GM19240 (cell line): ENCODE measurements around the gene VDR.

Source experiments
- DNase-seq: peaks from one replicate; pipeline ENCODE4 v3.0.0; 2011; ENCODE audit warnings: low spot score; ENCODE audit not compliant: insufficient read length

VDR gene

DNA sequence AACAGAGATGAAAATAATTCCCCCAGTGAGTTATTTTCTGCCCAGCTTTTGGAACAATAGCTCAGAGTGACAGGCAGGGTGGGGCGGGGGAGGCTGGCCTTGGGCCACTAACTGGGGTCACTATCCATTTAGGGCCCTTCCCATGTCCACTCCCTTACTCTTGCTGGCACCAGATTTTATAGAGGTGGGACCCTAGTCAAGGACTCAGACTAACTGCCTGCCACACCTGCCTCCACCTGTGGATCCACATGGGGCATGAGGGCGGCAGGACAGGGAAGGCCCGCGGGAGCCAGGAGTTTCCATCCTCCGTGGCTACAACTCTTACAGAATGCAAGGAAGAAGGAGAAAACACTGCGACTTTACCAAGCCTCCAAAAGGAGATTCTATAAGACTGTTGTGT, 10.1 kb downstream of the VDR start:
- DNase-seq = no peak

DNA sequence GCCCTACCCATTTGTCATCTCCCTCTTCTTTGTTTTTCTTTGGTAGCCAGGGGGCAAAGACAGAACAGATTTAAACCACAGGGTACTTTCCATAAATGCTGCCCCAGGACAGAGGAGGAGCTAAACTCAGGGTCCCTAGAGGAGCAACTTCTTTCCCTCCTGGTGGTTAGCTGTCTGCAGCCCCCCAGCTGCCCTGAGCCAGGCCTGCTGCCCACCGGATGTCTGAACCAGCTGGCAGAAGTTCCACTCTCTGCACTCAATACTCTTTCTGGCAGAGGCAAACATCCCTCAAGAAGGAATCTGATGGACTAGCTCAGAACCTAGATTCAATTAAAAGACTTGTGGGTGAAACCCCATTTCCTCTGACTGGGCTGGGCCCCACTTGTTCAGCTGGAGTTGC, 10.7 kb downstream of the VDR start:
- DNase-seq = no peak

DNA sequence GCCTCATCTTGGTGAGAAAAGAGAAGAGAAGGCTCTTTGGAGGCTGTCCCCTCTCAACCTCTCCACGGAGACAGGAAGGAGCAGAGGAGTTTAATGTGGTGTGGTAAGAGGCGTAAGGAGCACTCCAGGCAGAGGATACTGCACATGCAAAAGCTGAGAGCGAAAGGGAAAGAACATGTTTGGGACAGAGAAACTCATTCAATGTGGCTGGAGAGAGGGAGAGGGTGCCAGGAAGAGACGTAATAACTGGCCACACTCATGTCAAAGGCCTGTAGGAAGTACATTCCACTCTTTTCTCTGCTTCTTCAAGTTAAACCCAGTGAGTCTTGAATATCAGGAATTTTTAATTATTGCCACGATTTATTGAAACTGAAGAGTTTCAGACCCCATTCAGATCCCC, 12.0 kb downstream of the VDR start:
- no peak for DNase-seq

DNA sequence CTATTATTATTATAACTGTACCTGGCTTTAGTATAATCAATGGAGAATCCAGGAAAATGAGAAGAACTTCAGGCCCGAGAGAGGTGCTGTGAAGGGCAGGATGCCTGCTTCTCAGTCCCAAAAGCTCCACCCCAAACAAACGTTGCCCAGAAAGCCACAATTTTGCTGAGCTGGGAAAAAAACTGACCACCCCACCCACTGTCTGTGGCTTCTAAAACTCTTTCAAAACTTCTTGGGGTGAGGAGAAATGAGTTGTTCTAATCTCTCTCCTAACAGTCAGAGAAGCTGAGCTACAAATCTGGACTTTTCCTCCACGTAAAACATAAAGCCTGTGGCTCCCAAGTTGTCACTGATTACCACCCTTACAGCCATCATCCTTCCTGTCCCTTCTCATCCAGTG, 13.4 kb downstream of the VDR start:
- no peak for DNase-seq

DNA sequence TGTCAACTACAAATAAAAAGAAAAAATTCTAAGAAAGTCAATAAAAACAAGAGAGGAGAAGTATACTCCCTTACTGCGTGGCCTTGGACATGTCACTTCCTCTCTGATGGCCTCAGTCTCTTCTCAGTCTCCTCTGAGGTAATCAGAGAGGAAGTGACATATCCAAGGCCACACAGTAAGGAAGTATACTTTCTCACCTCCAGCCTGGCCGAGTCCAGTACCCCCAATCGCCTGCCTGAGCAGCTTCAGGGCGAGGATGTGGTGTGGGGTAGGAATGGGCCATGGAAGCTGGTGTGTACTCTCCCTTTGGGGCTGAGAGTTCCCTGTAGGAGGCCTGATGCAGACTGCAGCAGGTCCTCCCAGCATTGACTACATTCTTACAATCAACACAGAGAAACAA, 15.8 kb downstream of the VDR start:
- no peak for DNase-seq

DNA sequence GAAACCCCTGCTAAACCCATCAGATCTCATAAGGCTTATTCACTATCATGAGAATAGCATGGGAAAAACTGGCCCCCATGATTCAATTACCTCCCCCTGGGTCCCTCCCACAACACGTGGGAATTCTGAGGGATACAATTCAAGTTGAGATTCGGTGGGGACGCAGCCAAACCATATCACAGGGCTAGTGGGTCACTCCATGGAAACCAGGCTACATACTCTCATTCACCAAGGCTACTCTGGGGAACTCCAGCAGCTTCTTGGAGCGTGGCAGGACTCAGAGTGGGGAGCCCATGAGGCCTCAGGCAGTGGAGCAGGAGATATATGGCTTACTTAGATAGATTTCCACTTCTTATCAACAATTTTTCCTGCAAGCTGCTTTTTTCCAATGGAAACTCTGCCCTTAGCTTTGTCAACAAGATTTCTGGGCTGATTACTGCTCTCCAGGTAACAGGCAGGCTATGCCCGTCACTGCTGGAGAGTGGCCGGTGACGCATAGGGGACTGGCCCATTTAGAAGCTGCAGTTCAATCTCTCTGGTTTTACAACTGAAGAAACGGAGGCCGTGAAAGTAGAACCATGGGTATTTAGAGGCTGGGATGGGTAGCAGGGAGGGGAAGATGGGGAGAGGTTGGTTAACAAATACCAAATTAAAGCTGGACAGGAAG, 16.5 kb downstream of the VDR start:
- DNase-seq = no peak

DNA sequence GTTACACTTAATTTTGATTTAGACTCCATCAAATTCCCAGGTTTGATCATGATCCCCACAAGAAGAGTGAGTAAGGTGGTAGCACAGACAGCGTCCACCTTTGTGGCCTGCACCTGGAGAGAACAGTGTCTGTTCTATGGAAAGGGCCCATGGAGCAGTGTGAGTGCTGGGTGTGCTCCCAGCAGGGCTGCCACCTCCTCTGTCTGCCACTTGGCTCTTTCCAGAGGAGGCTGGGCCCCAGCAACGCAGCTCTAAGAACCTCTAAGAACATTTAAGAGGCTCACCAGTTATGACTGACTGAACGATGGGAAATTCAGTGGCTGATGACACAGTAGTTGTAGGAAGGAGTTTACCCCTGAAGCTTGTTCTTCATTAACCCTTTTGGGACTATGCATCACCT, 17.3 kb downstream of the VDR start:
- DNase-seq = no peak

DNA sequence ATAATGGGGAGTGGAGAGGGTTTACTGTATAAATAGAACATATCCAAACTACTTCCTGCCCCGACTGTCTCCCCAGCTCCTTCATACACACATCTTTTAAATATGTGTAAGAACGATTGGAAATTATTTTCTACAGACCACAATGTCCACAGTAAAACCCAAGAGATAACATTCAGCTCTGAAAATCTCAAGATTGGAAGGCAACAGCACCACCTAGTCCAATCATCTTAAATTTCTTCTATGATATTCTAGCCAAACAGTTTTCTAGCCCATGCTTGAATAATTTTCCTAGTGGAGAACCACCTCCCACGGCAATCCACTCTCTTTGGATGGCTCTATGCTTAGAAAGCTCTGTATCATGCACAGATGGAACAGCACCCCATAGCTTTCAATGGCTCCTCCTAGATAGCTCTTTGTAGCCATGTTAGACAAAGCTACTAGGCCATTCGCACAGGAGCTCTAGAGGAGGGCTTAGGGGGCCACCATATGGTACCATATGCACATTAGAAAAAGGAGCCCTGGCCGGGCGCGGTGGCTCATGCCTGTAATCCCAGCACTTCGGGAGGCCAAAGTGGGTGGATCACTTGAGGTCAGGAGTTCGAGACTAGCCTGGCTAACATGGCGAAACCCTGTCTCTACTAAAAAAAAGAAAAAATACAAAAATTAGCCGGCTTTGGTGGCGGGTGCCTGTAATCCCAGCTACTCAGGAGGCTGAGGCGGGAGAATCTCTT, 18.1 kb downstream of the VDR start:
- no peak for DNase-seq

DNA sequence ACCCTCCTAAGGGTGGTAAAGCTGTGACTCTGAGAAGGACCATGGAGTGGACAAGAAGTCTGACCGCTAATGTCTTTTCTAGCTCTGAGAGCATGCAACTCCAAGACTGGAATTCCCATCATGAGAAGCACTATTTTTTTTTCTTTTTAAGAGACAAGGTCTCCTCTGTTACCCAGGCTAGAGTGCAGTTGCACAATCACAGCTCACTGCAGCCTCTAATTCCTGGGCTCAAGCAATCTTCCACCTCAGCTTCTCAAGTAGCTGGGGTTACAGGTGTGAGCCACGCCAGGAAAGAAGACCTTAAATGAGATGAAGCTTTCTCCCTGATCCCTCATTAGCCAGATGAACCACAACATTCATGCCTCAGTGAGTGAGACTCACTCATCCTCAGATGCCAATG, 19.2 kb downstream of the VDR start:
- DNase-seq = no peak

DNA sequence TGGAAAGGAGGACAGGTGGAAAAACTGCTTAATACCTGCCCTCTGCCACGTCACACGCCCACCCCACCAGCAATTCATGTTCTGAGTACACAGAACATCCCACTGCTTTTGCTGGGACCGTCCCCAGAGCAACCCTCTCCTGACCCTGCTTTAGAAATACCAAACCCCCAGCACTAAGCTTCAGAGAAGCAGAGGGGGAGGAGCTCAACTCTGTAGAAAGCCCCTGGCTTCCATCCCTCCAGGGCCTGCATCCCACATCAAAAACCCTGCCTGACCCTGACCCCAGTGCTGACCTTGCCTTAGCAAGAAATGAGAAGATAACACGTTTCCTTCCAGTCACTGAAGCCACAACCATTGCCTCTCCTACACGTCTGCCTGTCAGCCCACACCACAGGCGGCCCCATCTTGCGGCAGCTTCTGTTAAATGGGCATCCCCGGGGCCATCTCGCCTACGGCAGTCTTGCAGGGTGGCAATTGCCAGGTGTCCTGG, 19.7 kb downstream of the VDR start:
- DNase-seq = no peak

DNA sequence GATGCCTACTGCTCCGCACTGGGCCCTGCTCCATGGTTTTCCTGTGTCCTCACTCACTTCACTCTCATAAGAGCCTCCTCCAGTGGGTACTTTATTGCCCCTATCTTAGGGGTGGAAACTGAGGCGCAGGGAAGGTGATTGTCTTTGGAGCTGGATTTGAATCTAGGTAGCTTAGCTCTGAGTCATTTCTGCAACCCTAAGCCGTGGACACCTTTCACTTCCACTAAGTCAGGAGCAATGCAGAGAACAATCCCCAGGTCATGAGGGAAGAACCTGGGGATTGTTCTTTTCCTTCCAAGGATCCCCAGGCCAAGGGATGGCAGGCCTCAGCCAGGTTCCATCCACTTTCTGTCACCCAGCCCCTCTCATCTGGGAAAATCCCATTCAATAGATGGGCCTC, 20.3 kb downstream of the VDR start:
- DNase-seq = no peak

DNA sequence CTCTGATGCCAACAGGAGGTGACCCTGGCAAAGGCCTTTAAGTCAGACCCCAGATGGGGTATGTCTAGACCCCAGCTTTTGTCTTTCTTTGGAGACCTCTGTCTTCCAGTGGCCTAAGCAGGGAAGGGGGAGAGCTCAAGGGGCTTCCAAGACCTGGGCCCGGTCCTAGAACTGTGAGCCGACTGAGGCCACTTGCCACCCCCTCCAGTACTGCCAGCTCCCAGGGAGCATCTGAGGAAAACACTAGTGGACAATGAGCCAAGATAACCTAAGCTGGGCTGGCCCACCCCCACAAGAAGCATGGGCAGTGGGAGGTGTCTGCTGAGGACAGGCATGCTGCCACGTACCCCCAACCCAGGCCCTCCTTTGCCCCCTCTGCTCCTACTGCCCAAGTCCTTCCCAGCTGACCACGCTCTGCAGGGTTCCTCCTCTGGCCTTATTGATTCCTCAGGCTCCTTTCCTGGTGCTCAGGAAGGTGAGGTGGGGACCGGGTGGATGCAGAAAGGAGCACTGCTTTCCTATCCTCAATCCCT, 21.1 kb downstream of the VDR start:
- DNase-seq = no peak

DNA sequence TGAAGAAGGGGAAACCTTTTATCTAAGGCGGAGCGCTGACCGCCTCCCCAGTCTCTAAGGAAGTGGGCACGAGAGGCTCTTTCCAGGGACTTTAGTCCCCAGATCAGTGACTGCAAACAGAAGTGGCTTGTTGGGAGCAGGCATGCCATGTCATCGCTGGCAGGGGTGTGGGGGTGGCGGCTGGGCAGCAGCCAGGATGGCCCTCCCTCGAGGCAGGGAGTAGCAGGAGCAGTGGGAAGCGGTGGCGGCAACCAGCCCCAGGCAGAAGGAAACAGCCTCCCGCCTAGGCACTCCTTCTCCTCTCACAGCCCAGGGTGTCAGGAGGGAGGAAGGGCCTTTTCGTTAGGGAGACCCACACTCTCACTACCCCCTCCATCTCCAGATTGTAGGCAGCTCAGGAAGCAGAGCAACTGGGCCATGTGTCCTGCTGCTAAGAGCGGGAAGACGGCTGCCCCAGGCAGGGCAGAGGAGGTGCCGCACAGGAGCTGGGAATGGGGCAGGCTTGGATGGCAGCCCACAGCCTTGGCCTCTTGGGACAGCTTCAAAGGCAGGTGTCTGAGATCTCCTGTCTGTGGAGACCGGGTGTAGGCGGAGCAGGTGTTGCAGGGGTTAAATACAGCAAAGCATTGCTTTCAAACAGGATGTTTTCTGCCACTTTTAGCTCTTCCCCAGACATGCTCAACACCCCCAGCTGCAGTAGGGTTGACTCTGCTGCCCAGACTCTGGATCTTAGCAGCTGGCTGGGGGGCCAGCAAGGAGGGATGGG, 21.8 kb downstream of the VDR start:
- DNase-seq = no peak

DNA sequence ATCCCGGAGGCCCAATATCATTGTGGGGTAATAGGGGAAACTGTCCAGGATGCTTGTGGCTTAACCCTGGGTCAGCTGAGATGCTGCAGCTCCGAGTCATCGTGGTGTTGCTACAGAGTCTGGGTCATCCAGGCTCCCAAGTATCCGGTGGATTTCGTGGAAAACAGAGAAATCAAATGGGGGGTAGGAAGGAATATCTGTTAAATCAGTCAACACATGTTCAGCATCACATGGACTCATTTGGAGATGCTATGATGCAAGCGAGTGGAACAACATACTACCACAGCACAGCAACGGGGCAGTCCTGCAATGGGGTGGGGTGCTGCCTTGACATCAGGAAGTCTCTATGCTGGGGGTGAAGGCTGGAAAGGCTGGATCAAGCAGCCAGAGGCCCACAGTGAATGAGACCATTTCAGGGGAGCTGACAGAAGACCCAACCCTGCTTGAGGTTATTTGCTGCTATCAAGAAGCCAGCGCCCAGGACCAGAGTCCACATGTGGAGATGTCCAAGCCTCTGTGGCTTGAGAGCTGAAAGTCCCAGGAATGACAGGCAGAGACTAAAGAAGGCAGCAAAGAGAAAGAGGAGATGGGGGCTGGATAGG, 22.9 kb downstream of the VDR start:
- no peak for DNase-seq

DNA sequence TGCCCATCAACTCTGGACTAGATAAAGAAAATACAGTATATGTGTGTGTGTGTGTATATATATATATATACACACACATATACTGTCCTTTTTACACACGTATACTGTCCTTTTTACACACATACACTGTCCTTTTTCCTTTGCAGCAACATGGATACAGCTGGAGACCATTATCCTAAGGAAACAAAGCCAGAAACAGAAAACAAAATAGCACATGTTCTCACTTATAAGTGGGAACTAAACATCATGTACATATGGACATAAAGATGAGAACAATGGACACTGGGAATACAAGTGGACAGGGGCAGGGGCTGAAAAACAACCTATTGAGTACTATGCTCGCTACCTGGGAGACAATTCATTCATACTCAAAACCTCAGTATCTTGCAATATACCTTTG, 23.7 kb downstream of the VDR start:
- DNase-seq = no peak

DNA sequence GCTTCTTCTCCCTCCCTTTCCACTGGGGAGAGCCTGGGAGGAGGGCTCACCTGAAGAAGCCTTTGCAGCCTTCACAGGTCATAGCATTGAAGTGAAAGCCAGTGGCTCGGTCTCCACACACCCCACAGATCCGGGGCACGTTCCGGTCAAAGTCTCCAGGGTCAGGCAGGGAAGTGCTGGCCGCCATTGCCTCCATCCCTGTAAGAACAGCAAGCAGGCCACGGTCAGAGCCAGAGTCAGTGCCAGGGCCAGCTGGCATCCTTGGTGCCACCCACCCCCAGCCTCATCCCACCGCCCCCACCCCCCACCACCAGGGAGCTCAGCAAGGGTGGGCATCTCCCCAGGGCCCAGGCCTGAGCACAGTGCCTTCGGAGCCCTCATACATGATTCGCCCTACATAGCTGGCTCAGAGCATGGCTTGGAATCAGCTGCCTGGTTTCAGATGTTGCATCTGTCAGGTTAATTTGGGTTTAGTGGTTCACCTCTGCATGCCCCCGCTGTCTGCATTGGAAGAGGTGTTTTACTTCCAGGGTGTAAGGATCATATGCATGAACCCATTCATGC, 25.8 kb downstream of the VDR start:
- DNase-seq = no peak

DNA sequence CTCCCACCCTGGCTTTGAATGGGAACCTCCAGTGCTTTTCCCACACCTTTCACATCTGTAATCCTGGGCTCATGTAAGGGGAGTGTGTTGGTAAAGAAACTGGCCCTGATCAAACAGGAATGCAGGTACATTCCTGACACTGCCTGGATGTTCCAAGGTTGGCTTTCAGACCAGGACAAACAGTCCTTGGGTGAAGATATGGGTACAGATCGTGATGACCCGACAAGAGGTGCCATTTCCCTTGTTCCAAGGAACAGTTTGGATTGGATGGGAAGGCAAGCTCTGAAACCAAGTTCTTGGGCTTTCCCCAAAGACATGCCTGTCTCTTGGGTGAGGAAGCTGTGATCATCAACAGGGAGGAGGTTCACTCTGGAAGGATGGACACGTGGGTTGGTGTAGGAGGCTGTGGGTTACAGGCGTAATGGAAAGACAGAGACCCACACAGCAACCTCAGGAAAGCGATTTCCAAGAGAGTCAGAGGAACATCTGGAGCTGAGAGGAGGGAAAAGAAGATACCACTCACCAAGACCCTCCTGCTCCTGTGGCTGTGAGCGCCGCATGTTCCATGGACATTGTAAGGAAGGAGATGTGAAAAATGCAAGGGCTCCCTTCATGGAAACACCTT, 26.4 kb downstream of the VDR start:
- DNase-seq = no peak

DNA sequence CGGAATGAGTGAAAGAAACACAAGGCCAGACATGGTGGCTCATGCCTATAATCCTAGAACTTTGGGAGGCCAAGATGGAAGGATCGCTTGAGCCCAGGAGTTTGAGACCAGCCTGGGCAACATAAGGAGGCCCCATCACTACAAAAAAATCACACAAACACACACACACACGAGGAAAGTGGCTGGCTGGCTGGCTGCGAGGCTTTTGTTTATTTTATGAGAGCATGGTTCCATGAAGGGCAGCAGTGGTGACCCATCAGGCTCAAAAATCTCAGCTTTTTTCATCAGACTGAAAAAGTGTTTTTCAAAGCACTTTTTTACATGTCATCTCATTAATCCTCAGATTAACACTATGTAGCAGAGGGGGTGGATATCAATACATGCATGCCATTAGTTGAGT, 27.7 kb downstream of the VDR start:
- DNase-seq = no peak

DNA sequence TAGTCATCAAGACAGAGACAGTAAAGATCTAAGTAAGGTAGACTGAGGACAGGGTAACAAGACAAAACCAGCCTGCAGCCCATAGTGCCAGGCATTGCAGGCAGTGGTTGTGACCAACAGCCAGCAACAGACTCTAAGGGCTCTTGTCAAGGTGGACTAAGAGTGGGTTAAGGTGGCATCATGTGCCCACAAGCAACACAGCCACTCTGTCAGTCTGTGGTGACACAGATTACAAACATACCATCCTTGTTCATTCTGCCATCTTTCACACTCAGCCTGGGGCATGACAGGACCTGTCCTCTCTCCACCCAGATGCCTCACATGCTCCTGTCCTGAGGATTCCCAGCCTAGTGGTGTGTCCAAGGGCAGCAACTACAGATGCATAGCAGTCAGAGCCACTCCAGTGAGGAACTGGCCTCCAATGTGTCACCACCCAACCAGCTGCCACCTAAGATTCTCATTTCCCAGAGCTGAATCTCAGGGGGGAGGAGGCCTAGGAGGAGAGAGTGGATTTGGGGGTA, 28.3 kb downstream of the VDR start:
- DNase-seq = no peak

DNA sequence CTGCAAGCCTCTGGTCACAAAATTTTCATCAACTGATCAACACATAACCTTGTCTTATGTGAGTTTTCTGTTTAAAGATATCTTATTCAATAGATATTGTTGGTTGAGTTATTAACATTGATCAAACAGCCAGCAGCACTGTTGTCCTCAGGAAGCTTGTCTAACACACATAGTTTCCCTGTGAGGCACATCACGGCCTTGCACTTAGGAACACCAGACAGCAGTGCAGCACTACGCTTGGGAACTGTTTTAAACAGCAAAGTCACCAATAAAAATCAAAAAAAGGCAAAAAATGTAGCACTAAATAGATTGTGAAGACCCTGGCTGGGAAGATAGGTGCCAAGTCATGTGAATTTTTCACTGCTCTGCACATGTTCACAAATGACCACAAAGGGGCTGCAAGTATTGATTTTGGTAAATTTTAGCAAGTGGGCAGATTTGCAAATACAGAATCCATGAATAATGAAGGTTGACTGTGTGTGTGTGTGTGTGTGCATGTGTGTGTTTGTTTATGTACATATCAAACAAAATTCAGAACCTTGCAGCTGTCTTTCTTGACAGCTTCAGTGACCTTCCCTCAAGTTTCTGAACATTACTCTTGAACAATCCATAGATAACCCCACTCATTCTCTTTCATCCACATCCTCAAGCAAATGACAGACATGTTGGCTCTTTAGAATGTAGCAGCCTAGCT, 28.9 kb downstream of the VDR start:
- no peak for DNase-seq
